D721Med (cell line): ENCODE results near the gene SCNN1A.
"Not testable (repeated sequence)": the region's sequence is repeated elsewhere in the genome, so short reads cannot be mapped to it uniquely, and the experiment has no call there.

ENCODE experiments used
- DNase-seq: peaks from one replicate; pipeline ENCODE4 v3.0.0; 2011; ENCODE audit warnings: low spot score; ENCODE audit not compliant: insufficient read length
- FAIRE-seq: peaks from 2 replicates; lab custom pipeline; 2011; peaks lifted over from hg19 to GRCh38; lab: Jason Lieb, UNC
- CTCF ChIP-seq: IDR thresholded peaks from 2 replicates; pipeline ENCODE4 v1.5.1; 2012; ENCODE audit warnings: mild to moderate bottlenecking, control low read depth; ENCODE audit not compliant: insufficient read depth; ENCODE audit errors: missing control alignments

Gene SCNN1A

GRCh38 chr12:6340032-6340638, 35.2 kb downstream of the SCNN1A start:
- FAIRE-seq, result no peak
- DNase-seq, result no peak
- TF ChIP-seq CTCF, result no peak

GRCh38 chr12:6338955-6339354, 36.4 kb downstream of the SCNN1A start:
- no peak for FAIRE-seq
- no peak for DNase-seq
- no peak for TF ChIP-seq CTCF

GRCh38 chr12:6338536-6338935, 36.8 kb downstream of the SCNN1A start:
- not testable (repeated sequence) for FAIRE-seq, DNase-seq

- DNase-seq (no peak), FAIRE-seq (no peak)
- no peak for TF ChIP-seq CTCF
Measured at GRCh38 chr12:6337958-6338433, 37.4 kb downstream of the SCNN1A start.

GRCh38 chr12:6336889-6337853, 38.2 kb downstream of the SCNN1A start:
- FAIRE-seq (no peak), DNase-seq (no peak)
- TF ChIP-seq CTCF, result no peak

- TF ChIP-seq CTCF, result no peak
- FAIRE-seq (no peak), DNase-seq (no peak)
Measured at GRCh38 chr12:6336079-6336888, 39.1 kb downstream of the SCNN1A start.

GRCh38 chr12:6335451-6336078, 39.8 kb downstream of the SCNN1A start:
- no peak for TF ChIP-seq CTCF
- DNase-seq (no peak), FAIRE-seq (no peak)
